Measurements from ENCODE around the gene RNASE7.

Gene RNASE7

DNA sequence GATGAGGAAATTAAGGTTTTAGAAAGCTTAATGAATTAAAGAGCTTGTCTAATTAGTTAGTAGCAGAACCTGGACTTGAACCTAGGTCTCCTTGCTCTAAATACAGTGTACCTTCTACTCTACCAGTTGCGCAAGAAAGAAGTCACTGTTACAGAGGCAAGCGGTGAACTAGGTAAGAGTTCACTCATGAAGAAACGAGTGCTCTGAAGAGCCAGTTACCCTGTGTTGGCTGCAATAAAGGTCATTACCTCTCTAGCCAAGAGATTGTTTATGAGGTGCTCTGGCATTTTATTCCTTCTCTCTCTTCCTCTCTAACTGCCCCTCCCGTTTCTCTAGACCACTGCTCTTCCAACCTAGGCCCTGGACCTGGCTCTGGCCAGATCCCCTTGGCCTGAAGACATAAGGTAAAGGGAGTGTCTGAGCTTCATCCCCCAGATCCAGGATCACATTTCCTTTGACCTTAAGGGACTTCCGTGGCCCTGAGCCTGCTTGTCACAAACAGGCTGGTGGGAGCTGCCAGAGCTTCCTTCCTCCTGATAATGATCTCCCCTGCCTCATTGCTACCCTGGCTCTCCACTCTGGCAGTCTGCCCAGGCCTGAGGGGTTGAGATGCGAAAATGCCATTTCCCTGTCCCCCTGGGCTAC, 1.9 kb downstream of the RNASE7 start:
- DNase-seq, result no peak

DNA sequence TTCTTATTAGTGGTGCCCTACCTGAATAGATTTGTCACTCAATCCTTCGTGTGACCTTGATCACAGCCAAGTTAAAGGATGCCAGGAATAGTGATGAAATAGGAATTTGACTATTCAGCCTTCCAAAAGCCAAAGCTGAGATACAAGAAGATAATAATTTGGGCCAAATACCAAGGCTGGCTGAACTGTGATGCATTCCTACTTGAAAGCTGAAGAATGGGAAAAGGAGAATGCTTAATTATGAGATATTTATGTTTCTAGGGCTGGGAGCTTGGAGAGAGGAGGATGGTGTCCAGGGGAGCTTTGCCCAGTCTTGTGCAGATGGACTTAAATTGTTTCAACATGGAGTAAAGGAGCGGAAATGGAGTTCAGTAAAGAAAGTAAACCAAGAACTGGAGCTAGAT, 5.2 kb downstream of the RNASE7 start:
- DNase-seq, result no peak

DNA sequence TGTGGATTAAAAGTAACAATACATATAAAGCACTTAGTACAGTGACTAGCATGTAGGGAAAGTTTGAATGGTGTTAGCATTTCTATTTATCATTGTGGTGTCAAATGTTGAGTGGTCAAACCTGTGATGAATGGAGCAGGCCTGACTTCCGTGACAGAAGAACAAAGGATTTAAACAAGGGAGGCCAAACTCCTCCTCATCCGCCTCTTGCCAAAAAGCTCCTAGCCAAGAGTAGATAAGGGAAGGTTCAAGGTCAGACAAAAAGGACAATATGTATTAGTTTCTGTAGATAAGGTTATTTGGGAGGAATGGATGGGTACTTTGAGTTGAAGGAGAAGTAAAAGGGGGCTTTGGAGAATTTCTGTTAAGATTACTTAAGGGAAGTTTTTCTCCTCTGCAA, 6.5 kb downstream of the RNASE7 start:
- no peak for DNase-seq

- no peak for DNase-seq
Observed at GRCh38 chr14:21049271-21049673, 7.1 kb downstream of the RNASE7 start.

- DNase-seq, result no peak
Observed at GRCh38 chr14:21050597-21050996, 8.4 kb downstream of the RNASE7 start.

DNA sequence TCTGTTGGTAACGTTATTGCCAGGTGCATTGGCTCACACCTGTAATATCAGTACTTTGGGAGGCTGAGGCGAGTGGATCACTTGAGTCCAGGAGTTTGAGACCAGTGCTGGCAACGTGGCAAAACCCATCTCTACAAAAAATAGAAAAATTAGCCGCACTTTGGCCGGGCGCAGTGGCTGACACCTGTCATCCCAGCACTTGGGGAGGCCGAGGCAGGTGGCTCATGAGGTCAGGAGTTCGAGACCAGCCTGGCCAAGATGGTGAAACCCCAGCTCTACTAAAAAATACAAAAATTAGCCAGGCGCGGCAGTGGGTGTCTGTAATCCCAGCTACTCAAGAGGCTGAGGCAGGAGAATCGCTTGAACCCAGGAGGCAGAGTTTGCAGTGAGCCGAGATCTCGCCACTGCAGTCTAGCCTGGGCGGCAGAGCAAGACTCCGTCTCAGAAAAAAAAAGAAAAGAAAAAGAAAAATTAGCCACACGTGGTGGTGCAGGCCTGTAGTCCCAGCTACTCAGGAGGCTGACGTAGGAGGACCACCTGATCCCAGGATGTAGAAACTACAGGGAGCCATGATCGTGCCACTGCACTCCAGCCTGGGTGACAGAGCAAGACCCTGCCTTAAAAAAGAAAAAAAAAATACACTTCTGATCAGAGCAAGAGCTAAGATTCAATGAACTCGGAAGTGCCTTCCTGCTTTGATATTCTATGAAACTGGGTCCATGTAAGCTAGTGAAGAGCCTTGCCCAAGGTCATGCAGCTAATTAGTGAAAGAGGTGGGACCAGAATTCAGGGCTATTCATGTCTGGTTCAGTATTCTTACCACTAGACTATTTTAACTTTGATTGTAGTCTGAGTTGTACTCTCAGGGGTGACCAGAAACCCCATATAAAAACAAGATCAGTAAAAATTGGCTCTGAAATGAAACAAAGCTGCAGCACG, 11.3 kb downstream of the RNASE7 start:
- DNase-seq, result no peak

GRCh38 chr14:21054123-21054767, 12.1 kb downstream of the RNASE7 start:
- DNase-seq, result no peak

- DNase-seq, result no peak
Observed at GRCh38 chr14:21054768-21055145, 12.6 kb downstream of the RNASE7 start.

DNA sequence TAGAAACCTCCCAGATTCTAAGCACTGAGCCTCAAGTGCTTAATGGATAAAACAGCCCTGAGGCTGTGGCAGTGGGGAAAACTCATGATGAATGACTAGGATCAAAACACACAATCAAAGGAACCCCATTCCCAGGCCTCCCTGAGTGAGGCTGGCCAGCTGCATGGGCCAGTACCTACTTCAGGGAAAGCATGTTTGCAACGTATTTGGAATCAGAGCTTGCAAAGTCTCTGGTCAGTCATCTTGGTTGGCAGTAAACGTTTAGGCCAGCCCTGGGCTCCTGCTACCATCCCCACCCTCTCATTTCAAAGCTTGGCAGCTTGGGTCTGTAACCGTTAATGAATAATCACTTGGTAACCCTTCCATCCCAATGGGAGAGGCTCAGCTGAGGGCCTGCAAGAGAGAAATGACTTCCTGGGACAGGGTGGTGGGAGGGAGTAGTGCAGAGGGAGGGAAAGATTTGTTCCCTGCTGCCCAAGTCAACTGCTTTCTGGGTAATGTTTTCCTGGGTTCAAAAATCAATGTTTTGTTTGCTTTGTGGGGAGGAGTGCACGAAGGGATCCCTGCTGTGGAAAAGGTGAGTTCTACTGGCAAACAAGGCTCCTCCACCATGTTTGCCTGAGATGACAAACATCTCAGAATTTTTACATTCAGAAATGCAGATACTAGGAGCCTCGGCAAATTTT, 13.4 kb downstream of the RNASE7 start:
- no peak for DNase-seq

- DNase-seq, result no peak
Observed at GRCh38 chr14:21056520-21057163, 14.5 kb downstream of the RNASE7 start.

- no peak for DNase-seq
Observed at GRCh38 chr14:21057803-21058675, 15.9 kb downstream of the RNASE7 start, which contains the start of gene RNASE8. Gene RNASE8, plus strand, starts transcription at chr14:21057822. Its CDS starts 71 bp downstream, at chr14:21057893.

DNA sequence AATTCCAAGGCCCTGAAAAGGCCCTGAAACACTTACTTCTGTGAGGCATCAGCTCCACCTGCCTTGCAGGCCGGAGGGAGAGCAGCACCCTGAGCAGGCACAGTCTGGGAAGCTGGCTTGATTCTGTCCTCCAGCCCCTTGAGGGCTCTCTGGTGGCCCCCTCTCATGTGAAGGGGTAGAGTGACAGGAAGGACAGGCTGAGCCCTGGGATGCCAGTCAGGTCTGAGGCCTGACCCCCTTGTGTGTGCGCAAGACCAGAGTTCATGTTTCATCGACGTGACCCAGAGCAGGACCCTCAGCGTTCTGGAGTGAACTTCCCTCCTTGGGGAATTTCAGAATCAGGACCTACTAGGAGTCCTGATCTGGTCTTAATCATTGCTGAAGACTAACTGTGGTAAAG, 16.7 kb downstream of the RNASE7 start:
- DNase-seq, result no peak

DNA sequence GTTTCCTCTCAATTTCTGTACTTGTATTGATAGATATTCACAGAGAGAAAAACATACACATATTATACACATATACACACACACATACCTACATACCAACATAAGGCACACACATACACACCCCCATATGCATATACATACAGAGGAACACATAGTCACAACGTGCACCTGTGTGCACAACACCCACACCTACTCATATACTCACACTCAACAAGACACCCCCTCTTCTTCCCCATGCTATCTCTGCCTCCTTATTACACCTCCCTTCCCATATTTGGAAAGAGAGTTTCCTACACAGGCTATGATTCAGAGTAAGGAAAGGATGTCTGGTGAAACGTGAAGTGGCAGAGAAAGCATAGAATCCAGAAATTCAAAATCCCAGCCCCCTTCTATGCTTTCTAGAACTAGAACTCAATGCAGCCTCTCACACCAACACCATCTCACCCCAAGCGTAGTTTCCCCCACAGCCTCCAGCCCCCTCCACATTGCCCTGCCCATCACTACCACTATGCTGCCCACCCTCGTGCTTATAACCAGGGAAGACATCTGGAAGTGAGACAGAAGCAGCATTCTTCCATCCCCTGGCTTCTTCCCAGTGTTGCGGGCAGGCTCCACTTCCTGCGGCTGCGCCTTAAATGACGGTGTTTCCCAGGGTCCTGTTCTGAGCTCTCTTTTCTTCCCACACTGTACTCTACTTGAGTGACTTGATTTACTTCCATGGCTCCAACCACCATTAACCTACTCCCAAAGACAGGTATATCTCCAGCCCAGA, 17.9 kb downstream of the RNASE7 start:
- no peak for DNase-seq

DNA sequence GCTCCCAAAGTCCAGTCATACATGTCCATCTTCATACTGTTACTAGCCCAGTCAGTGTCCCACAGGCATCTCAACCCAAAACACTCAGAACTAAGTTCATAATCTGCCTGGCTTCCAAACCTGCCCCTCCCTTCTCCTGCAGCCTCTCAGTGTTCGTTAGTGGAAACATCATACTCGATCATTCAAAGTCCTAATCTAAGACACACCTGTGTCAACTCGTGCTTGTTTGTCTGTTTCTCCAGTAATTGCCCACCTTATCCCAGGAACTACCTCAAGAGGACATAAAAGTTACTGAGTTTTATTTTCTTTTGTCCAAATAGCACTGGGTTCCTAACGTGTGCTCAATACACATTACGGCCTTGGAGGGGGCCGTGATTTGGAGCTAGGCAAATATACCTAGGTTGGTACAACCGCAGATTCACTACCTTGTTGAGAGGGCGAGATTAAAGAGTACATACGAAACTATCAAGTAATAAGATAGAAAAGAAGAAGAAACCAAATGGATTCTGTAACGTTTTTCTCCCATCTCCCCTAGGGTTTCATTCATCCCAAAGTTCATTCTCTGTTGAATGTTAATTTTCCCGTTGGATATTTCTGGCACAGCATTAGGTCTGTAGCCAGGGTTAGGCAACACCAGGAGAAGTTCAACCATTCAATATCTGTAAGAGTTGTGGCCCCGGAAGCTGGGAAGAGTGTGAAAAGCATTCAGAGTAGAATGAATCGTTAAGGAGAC, 18.6 kb downstream of the RNASE7 start:
- no peak for DNase-seq

GRCh38 chr14:21061347-21061668, 19.1 kb downstream of the RNASE7 start:
- DNase-seq, result no peak

DNA sequence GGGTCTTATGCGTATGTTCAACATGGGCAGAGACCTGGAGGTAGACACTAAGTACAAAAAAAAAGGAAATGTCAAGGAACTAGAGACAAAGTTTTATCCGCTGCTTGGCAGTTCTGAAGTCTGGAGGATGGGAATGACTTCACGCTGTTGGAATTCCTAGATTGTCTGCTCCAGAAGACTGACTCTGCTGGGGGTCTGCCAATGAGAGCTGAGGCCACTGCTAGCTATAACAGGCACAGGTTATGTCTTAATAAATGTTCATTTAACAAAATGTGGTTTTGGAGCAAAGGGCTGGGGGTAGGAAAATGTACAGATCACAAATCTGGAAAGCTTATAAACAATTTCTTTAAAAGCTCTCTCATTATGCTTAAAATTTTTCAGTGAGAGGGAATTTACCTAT, 21.3 kb downstream of the RNASE7 start:
- no peak for DNase-seq

- peak; percentile 39 for DNase-seq
Observed at GRCh38 chr14:21066882-21067502, 24.8 kb downstream of the RNASE7 start.

DNA sequence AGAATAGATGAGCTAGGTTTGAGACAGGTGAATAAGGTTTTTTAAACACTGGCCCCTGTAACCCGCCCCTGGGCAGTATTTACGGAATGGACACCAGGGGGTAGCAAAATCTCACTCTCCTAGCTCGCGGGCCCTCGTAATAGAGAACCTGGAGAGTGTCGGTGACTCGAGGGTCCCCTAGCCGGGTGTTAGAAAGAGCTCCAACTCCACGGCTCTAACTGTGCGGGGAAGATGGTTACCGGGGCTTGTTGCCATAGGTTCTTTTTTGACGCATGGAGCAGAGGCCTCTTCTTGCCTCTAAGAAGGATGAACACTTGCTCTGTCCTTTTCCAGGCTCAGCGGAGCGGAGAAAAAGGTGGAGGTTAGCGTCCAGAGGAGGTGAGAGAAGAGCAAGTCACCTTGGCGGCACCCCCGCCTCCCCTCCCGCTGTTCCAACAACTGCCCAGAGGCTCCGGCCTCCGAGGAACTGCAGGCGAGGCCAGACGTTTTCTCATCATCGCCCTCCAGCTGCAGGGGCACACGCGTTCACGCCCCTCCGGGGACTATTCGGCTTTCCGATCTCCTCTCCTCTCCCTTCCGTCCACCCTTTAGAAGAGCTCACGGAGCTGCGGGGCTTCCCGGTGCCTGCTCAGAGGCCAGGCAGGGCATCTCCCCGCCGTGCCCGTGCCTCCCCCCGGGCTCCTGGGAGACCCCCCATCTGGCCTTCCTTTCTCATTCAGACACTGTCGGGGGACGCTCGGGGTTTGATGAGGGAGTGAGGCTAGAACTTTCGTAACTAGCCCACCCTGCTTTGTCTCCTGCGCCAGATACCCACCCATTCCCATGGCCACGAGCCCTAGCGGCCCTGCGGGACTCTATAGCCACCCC, 26.6 kb downstream of the RNASE7 start:
- DNase-seq, result peak; percentile 94

Data from NCI-H2171 (cell line).